Measurements from ENCODE around the gene VCL. TPM values are rescaled to one million over a fixed set of nuclear protein-coding genes. Genes with fewer than 3 reads are reported as not detected.

VCL gene
- total and polyA plus RNA-seq, 2 of the 8 experiments (the other 6 are each of a cell fraction or from before 2014, with no cell fraction given): 119 to 377 TPM

- DNase-seq (ENCODE audit: low read depth in 1 of 2, low spot score in 2 of 2): no peak
- H3K56ac ChIP-seq (replicated peaks; ENCODE audit: insufficient read length, low read depth, low read length): no peak overlapping the region
- ChIA-PET POLR2A (ENCODE audit: partially characterized antibody) (interaction anchor here (0.9 to 1.8 kb wide), 4 partner anchors 24 to 90 kb away, joined by 3 to 8 read pairs (median 6); no protein-coding TSS in a partner anchor), CTCF (ENCODE audit: partially characterized antibody) (interaction anchor here (1.3 to 1.6 kb wide), 3 partner anchors 9 to 115 kb away, joined by 3 to 10 read pairs (median 6); no protein-coding TSS in a partner anchor)
- no peak overlapping the region for H2BK12ac ChIP-seq (ENCODE audit: low read depth, low read length)
- H2AK5ac ChIP-seq (ENCODE audit: low read depth, low read length): no peak overlapping the region
- H3K23me2 ChIP-seq (ENCODE audit: low read depth, low read length): no peaks in the 10 kb centered on the region
- no peaks in the 10 kb centered on the region for H3K36me3 ChIP-seq (ENCODE audit: control insufficient read depth in 2 of 4, insufficient read depth in 4 of 4, low read length in 3 of 4)
- H2BK20ac ChIP-seq (ENCODE audit: low read length): no peak overlapping the region
- H3K27me3 ChIP-seq (replicated peaks in 1 of 4; ENCODE audit: control insufficient read depth in 3 of 4, extremely low read depth in 1 of 4, insufficient read depth in 3 of 4, low read length in 3 of 4): no peaks in the 10 kb centered on the region
- H2BK120ac ChIP-seq (replicated peaks; ENCODE audit: low read depth, low read length): no peak overlapping the region
- H3K4me2 ChIP-seq (ENCODE audit: insufficient read depth in 1 of 2, low read depth in 2 of 2, low read length in 2 of 2): no peak overlapping the region
- H3K4ac ChIP-seq (replicated peaks; ENCODE audit: insufficient read length, low read depth, low read length): no peak overlapping the region
- no peak overlapping the region for H4K91ac ChIP-seq (replicated peaks; ENCODE audit: insufficient read length, low read length)
- H3K9ac ChIP-seq (replicated peaks in 1 of 4; ENCODE audit: extremely low read depth in 1 of 4, low read depth in 3 of 4, low read length in 3 of 4): no peak overlapping the region
- TF ChIP-seq MAX (IDR thresholded peaks at IDR 0.05) (no peak), BRCA1 (IDR thresholded peaks at IDR 0.05; ENCODE audit: low read depth, low read length) (no peak), ASH2L (IDR thresholded peaks at IDR 0.05; ENCODE audit: low read length) (no peak), EZH2 (IDR thresholded peaks at IDR 0.05; ENCODE audit: low read depth, low read length, severe bottlenecking) (no peak), KDM5A (IDR thresholded peaks at IDR 0.05; ENCODE audit: low read length) (no peak), EGR1 (IDR thresholded peaks at IDR 0.05; ENCODE audit: borderline replicate concordance, low read depth, low read length) (no peak), CEBPB (IDR thresholded peaks at IDR 0.05; ENCODE audit: low read depth, low read length) (no peak)
- H3K4me3 ChIP-seq (ENCODE audit: extremely low read depth in 1 of 4, insufficient read depth in 2 of 4, low read depth in 3 of 4, low read length in 4 of 4): no peak overlapping the region
- no peak overlapping the region for H4K5ac ChIP-seq (ENCODE audit: insufficient read length, low read depth, low read length)
- H3K27ac ChIP-seq (ENCODE audit: low read depth, low read length): no peak overlapping the region
- H4K8ac ChIP-seq (ENCODE audit: extremely low read depth, insufficient read depth, low read length): no peak overlapping the region
- H4K20me1 ChIP-seq (replicated peaks in 1 of 2; ENCODE audit: control insufficient read depth in 1 of 2, insufficient read depth in 2 of 2, low read length in 2 of 2): peaks cover 0 to 6% of the 10 kb centered on the region in 2 experiments
- H2BK5ac ChIP-seq (ENCODE audit: low read depth, low read length): no peak overlapping the region
- no peak overlapping the region for H2AFZ ChIP-seq (ENCODE audit: low read length)
- no peak overlapping the region for H2BK15ac ChIP-seq (ENCODE audit: low read length)
- no peak overlapping the region for H3K23ac ChIP-seq (ENCODE audit: insufficient read length)
- 90% methylated on average over 4 of the region's 4 CpGs; no CpG with 5 or more reads in 1 of the 2 experiments for WGBS, 2 experiments (ENCODE audit: extremely low coverage in 1 of 2, insufficient coverage in 1 of 2, insufficient read length in 1 of 2, insufficient replicate concordance in 2 of 2, low coverage in 1 of 2, low lambda C conversion rate in 2 of 2, missing lambda C conversion rate in 1 of 2)
- H3K18ac ChIP-seq (ENCODE audit: extremely low read depth, low read length): no peak overlapping the region
- peaks cover 4% of the 10 kb centered on the region; the same call in 1 of the 2 replicates for H3K79me1 ChIP-seq (ENCODE audit: low read depth, low read length)
- no peak for FAIRE-seq
- H3K79me2 ChIP-seq (ENCODE audit: control insufficient read depth in 1 of 2, insufficient read depth in 2 of 2, low read length in 2 of 2): peaks cover 0 to 99% of the 10 kb centered on the region in 2 experiments; a peak in 3 of 4 replicates
- H3K14ac ChIP-seq (ENCODE audit: insufficient read length): no peak overlapping the region
- peaks cover 0 to 4% (median 2%) of the 10 kb centered on the region in 4 experiments; a peak in 3 of 7 replicates for H3K4me1 ChIP-seq (replicated peaks in 1 of 4; ENCODE audit: control insufficient read depth in 3 of 4, insufficient read depth in 4 of 4, low read length in 3 of 4)
- H3K9me3 ChIP-seq (ENCODE audit: insufficient read depth in 2 of 2, low read depth in 1 of 2, low read length in 1 of 2): no peaks in the 10 kb centered on the region
Observed at GRCh38 chr10:74055383-74056049, 57.6 kb downstream of the VCL start.

Measured in H1 (cell line).